ENCODE results near the gene TBC1D22A.

- TF ChIP-seq CTCF (IDR thresholded peaks at IDR 0.05), result no peak
- no peak for TF ChIP-seq POLR2A (IDR thresholded peaks at IDR 0.05)
These were observed 6.4 kb upstream of the TBC1D22A start for GRCh38 chr22:46756097-46756496.
